Measurements from ENCODE around the gene MANSC4. TPM values are rescaled to one million over a fixed set of nuclear protein-coding genes. Genes with fewer than 3 reads are reported as not detected.

Gene MANSC4
- total and polyA plus RNA-seq, 9 of the 15 experiments (the other 6 are each of a cell fraction or from before 2014, with no cell fraction given): not detected

Small RNA genes lying within 50 kb of the gene (small RNA-seq; reads per million reads assigned to genes)
- not detected for gene RF00019
- not detected for gene RF02271

Other genes starting within 250 kb of the MANSC4 start
- not detected in 2 replicates for gene REP15, start 83.8 kb downstream of the MANSC4 start, total RNA-seq (2014; rRNA removed)
- gene REP15, start 83.8 kb downstream of the MANSC4 start, total RNA-seq (2014; rRNA removed; fragmentation: Illumina TruSeq; extraction: Trizol): not detected in 2 replicates
- not detected in 2 replicates for gene REP15, start 83.8 kb downstream of the MANSC4 start, total RNA-seq (2015; rRNA removed; fragmentation: Illumina TruSeq; extraction: Trizol)
- gene REP15, start 83.8 kb downstream of the MANSC4 start, total RNA-seq (2021): not detected in 2 replicates
- not detected in 2 replicates for gene REP15, start 83.8 kb downstream of the MANSC4 start, polyA plus RNA-seq (2011; rRNA removed)
- gene REP15, start 83.8 kb downstream of the MANSC4 start, polyA plus RNA-seq (2014; fragmentation: Illumina TruSeq; extraction: Trizol): not detected in 2 replicates
- gene REP15, start 83.8 kb downstream of the MANSC4 start, polyA plus RNA-seq (2014; fragmentation: Nextera tagmentation; extraction: Ambion mirVana): not detected
- not detected in 2 replicates for gene REP15, start 83.8 kb downstream of the MANSC4 start, polyA plus RNA-seq (2014; rRNA removed)
- 72.2 and 79.7 TPM in 2 replicates for gene MRPS35, start 69.4 kb downstream of the MANSC4 start, total RNA-seq (2014; rRNA removed)
- gene MRPS35, start 69.4 kb downstream of the MANSC4 start, total RNA-seq (2014; rRNA removed; fragmentation: Illumina TruSeq; extraction: Trizol): 120 and 138 TPM in 2 replicates
- 102 and 114 TPM in 2 replicates for gene MRPS35, start 69.4 kb downstream of the MANSC4 start, total RNA-seq (2015; rRNA removed; fragmentation: Illumina TruSeq; extraction: Trizol)
- gene MRPS35, start 69.4 kb downstream of the MANSC4 start, total RNA-seq (2021): 79.0 and 88.8 TPM in 2 replicates
- gene MRPS35, start 69.4 kb downstream of the MANSC4 start, polyA plus RNA-seq (2011; rRNA removed): 77.0 and 95.6 TPM in 2 replicates
- gene MRPS35, start 69.4 kb downstream of the MANSC4 start, polyA plus RNA-seq (2014; fragmentation: Illumina TruSeq; extraction: Trizol): 99.3 and 116 TPM in 2 replicates
- 100 to 1,000 TPM; 175 to 183 TPM for gene MRPS35, start 69.4 kb downstream of the MANSC4 start, polyA plus RNA-seq (2014; fragmentation: Nextera tagmentation; extraction: Ambion mirVana)
- 88.8 and 94.7 TPM in 2 replicates for gene MRPS35, start 69.4 kb downstream of the MANSC4 start, polyA plus RNA-seq (2014; rRNA removed)
- gene KLHL42, start within 50 bp of the MANSC4 start, total RNA-seq (2014; rRNA removed): 11.8 and 12.5 TPM in 2 replicates
- 8.0 and 8.4 TPM in 2 replicates for gene KLHL42, start within 50 bp of the MANSC4 start, total RNA-seq (2014; rRNA removed; fragmentation: Illumina TruSeq; extraction: Trizol)
- 9.6 and 10.5 TPM in 2 replicates for gene KLHL42, start within 50 bp of the MANSC4 start, total RNA-seq (2015; rRNA removed; fragmentation: Illumina TruSeq; extraction: Trizol)
- 11.7 and 12.3 TPM in 2 replicates for gene KLHL42, start within 50 bp of the MANSC4 start, total RNA-seq (2021)
- 10.8 and 11.1 TPM in 2 replicates for gene KLHL42, start within 50 bp of the MANSC4 start, polyA plus RNA-seq (2011; rRNA removed)
- 7.4 and 8.2 TPM in 2 replicates for gene KLHL42, start within 50 bp of the MANSC4 start, polyA plus RNA-seq (2014; fragmentation: Illumina TruSeq; extraction: Trizol)
- 1 to 10 TPM; 1.5 TPM for gene KLHL42, start within 50 bp of the MANSC4 start, polyA plus RNA-seq (2014; fragmentation: Nextera tagmentation; extraction: Ambion mirVana)
- 9.6 and 14.3 TPM in 2 replicates for gene KLHL42, start within 50 bp of the MANSC4 start, polyA plus RNA-seq (2014; rRNA removed)
- 0.91 and 1.2 TPM in 2 replicates for gene PTHLH, start 192.5 kb upstream of the MANSC4 start, total RNA-seq (2014; rRNA removed)
- gene PTHLH, start 192.5 kb upstream of the MANSC4 start, total RNA-seq (2014; rRNA removed; fragmentation: Illumina TruSeq; extraction: Trizol): 0.40 and 0.54 TPM in 2 replicates
- 0.23 and 0.51 TPM in 2 replicates for gene PTHLH, start 192.5 kb upstream of the MANSC4 start, total RNA-seq (2015; rRNA removed; fragmentation: Illumina TruSeq; extraction: Trizol)
- gene PTHLH, start 192.5 kb upstream of the MANSC4 start, total RNA-seq (2021): 0.78 and 0.98 TPM in 2 replicates
- gene PTHLH, start 192.5 kb upstream of the MANSC4 start, polyA plus RNA-seq (2011; rRNA removed): 1.1 and 2.5 TPM in 2 replicates
- gene PTHLH, start 192.5 kb upstream of the MANSC4 start, polyA plus RNA-seq (2014; fragmentation: Illumina TruSeq; extraction: Trizol): 0.68 and 0.85 TPM in 2 replicates
- gene PTHLH, start 192.5 kb upstream of the MANSC4 start, polyA plus RNA-seq (2014; fragmentation: Nextera tagmentation; extraction: Ambion mirVana): under 1 TPM; 0.14 TPM
- gene PTHLH, start 192.5 kb upstream of the MANSC4 start, polyA plus RNA-seq (2014; rRNA removed): 0.74 and 1.2 TPM in 2 replicates

All from K562 (cell line).